Thyroid gland (tissue), 4 donors: ENCODE data around the gene ENDOU.

Experiments
- CTCF ChIP-seq, 6 experiments: fragments of 200-600 bp in 3 of 6; fragments of 450-650 bp in 3 of 6; sonication (generic) in 3 of 6; IDR thresholded peaks; one replicate each; pipeline ENCODE4 v1.5.1; 2016 to 2019; ENCODE audit warnings: antibody characterized with exemption in 6 of 6, mild to moderate bottlenecking in 2 of 6, inconsistent platforms in 1 of 6, moderate library complexity in 1 of 6
- POLR2A ChIP-seq, 2 donors: fragments of 450-650 bp; IDR thresholded peaks; one replicate each; pipeline ENCODE4 v1.6.1; 2017; ENCODE audit warnings: antibody characterized with exemption in 2 of 2, mild to moderate bottlenecking in 2 of 2, moderate library complexity in 1 of 2

DNA sequence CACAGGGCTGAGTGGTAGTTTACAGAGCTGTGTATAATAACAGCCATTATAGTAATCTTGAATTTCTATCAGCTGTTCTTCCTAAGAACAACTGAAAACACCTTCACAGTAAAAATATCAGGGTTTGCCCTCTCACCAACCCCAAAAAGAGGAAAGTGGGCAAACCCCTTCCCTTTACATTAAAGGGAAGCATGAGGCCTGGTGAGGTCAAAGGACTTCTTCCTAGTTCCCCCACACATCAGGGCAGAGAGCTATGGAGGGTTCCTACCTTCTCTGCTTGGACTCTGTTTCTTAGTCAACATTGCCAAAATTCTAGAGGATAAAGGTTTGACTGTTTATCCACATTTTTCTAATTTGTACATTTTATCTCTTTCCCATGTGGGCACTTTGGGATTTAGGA is 15.0 kb downstream of the ENDOU start:
- no peak for TF ChIP-seq CTCF (IDR thresholded peaks at IDR 0.05)
- no peak for TF ChIP-seq POLR2A (IDR thresholded peaks at IDR 0.05)
